Vagina (tissue), 2 donors: Measurements from ENCODE around the gene EML6. TPM values are rescaled to one million over a fixed set of nuclear protein-coding genes. Genes with fewer than 3 reads are reported as not detected.

Experiments
- DNase-seq, 2 donors: peaks; one replicate each; pipeline ENCODE4 v3.0.0-alpha.2; 2017; ENCODE audit errors: extremely low spot score in 2 of 2
- H3K27ac ChIP-seq: fragments of 200-600 bp; sonication (generic); one replicate; pipeline ENCODE4 v1.5.1; 2019
- H3K27me3 ChIP-seq: fragments of 200-600 bp; sonication (generic); one replicate; pipeline ENCODE4 v1.5.1; 2019
- H3K36me3 ChIP-seq, 2 donors: fragments of 200-600 bp; sonication (generic); one replicate each; pipeline ENCODE4 v1.5.1; 2017 to 2019
- H3K4me1 ChIP-seq: fragments of 200-600 bp; sonication (generic); one replicate; pipeline ENCODE4 v1.5.1; 2019
- H3K4me3 ChIP-seq, 2 donors: fragments of 200-600 bp; sonication (generic); 1 replicate in 1 of 2; 2 replicates in 1 of 2; pipeline ENCODE4 v1.5.1; 2016 to 2019
- H3K9me3 ChIP-seq: fragments of 200-600 bp; sonication (generic); one replicate; pipeline ENCODE4 v1.5.1; 2019
- POLR2A ChIP-seq, 2 donors: fragments of 450-650 bp; IDR thresholded peaks; one replicate each; pipeline ENCODE4 v1.6.1; 2017; ENCODE audit warnings: antibody characterized with exemption in 2 of 2, mild to moderate bottlenecking in 2 of 2, moderate library complexity in 2 of 2
- POLR2AphosphoS5 ChIP-seq, 2 donors: sonication (generic); formaldehyde crosslinking; IDR thresholded peaks; one replicate each; pipeline ENCODE4 v1.9.0; 2017; ENCODE audit warnings: antibody characterized with exemption in 2 of 2, mild to moderate bottlenecking in 2 of 2, low read depth in 1 of 2; ENCODE audit not compliant: insufficient read depth in 1 of 2
- intact Hi-C: fragments of 100-400 bp; cut with DNase I; formaldehyde crosslinking; loops from one replicate; pipeline ENCODE4 v1.15.1; 2023
- total RNA-seq: library from RNA; depleted of rRNA; stranded (reverse); fragments of >200 nt; gene quantifications from one replicate; pipeline ENCODE4 v1.2.3, GENCODE V29; 2016
- TF ChIP-seq, protein P1 (sequence below), 3 experiments: fragments of 450-650 bp in 2 of 3; fragments of 200-600 bp in 1 of 3; sonication (generic) in 1 of 3; IDR thresholded peaks; one replicate each; pipeline ENCODE4 v1.5.1; 2017 to 2019; ENCODE audit warnings: antibody characterized with exemption in 3 of 3, mild to moderate bottlenecking in 2 of 3, moderate library complexity in 2 of 3

Gene EML6
- total RNA-seq, 1 donor from 2014 or later = 1.7 TPM

DNA sequence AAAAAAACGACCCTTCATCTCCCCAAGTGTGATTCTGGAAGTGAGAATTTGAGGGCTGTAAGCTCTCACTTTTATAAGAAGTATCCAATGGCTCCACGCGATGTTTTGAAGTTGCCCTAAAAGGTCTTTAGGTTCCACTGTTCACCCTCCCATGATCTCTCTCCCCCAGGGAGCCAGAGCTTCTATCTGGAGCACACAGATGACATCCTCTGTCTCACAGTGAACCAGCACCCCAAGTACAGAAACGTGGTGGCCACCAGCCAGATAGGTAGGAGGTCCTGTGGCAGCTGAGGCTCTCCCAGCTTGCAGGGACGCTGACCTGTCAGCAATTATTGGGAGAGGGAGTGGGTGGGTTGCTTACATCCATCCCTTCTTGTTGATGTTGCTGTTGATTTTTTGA lies 229.0 kb downstream of the EML6 start:
- Histone ChIP-seq H3K27me3 (no peaks in the 10 kb centered on the region), H3K36me3 (no peaks in the 10 kb centered on the region), H3K4me1 (peaks cover 27% of the 10 kb centered on the region), H3K9me3 (no peaks in the 10 kb centered on the region), H3K27ac (no peak overlapping the region), H3K4me3 (no peak overlapping the region)
- no peak for DNase-seq
- TF ChIP-seq, protein P1, sequence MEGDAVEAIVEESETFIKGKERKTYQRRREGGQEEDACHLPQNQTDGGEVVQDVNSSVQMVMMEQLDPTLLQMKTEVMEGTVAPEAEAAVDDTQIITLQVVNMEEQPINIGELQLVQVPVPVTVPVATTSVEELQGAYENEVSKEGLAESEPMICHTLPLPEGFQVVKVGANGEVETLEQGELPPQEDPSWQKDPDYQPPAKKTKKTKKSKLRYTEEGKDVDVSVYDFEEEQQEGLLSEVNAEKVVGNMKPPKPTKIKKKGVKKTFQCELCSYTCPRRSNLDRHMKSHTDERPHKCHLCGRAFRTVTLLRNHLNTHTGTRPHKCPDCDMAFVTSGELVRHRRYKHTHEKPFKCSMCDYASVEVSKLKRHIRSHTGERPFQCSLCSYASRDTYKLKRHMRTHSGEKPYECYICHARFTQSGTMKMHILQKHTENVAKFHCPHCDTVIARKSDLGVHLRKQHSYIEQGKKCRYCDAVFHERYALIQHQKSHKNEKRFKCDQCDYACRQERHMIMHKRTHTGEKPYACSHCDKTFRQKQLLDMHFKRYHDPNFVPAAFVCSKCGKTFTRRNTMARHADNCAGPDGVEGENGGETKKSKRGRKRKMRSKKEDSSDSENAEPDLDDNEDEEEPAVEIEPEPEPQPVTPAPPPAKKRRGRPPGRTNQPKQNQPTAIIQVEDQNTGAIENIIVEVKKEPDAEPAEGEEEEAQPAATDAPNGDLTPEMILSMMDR (IDR thresholded peaks at IDR 0.05) = no peak
- no peak for TF ChIP-seq POLR2AphosphoS5 (IDR thresholded peaks at IDR 0.05; ENCODE audit: insufficient read depth in 1 of 2, low read depth in 1 of 2)
- TF ChIP-seq POLR2A (IDR thresholded peaks at IDR 0.05) = no peak
- intact Hi-C loops = no loop called here

DNA sequence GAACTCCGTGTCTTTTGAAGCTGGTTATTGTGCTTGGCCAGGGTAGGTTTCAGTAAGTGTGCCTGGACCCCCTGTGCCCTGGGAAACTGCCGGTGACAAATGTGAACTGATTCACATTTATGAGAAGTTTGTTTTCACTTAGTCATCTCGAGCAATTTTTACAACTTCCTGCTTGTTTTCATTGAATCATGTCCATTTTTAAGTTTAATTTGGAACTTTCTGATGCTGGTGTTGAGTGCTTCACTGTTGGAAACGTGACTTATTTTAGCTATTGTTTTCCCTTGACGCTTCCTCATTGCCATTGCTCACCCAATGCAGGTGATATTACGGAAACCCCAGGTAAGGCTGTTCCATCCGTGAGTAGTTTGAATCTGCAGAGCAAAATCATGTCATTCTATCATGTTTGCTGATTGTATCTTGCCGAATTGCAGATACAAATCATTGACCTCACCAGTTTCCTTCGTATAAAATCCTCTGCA lies 229.6 kb downstream of the EML6 start:
- no peak overlapping the region for H3K4me3 ChIP-seq
- TF ChIP-seq POLR2A (IDR thresholded peaks at IDR 0.05) = no peak
- TF ChIP-seq, protein P1 (IDR thresholded peaks at IDR 0.05) = no peak
- no peak for TF ChIP-seq POLR2AphosphoS5 (IDR thresholded peaks at IDR 0.05; ENCODE audit: insufficient read depth in 1 of 2, low read depth in 1 of 2)
- no peak overlapping the region for H3K27ac ChIP-seq
- intact Hi-C loops = no loop called here
- no peaks in the 10 kb centered on the region for H3K9me3 ChIP-seq
- no peak for DNase-seq
- no peaks in the 10 kb centered on the region for H3K36me3 ChIP-seq
- no peaks in the 10 kb centered on the region for H3K27me3 ChIP-seq
- H3K4me1 ChIP-seq = peaks cover 21% of the 10 kb centered on the region

DNA sequence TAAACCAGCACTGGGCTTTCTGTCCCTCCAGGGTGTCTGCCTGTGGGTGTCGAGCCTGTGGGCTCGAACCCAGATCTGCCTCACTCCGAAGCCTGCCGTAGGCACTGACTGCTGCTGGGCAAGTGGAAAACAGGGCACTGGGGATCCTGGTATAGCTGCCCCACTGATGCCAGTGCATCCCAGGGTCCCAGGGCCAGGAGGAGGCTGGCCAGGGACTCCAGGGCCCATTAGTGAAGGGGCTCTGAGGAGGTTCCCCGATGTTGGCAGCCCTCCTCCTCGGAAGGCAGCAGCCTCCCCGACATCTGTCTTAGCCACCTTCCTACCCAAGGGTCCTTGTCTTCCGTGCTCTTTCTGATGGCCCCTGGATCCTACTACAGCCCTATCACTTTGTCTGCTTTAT lies 230.7 kb downstream of the EML6 start:
- Histone ChIP-seq H3K36me3 (no peaks in the 10 kb centered on the region), H3K27ac (no peak overlapping the region), H3K9me3 (no peaks in the 10 kb centered on the region), H3K4me3 (no peak overlapping the region), H3K4me1 (peaks cover 10% of the 10 kb centered on the region), H3K27me3 (no peaks in the 10 kb centered on the region)
- no peak for TF ChIP-seq POLR2AphosphoS5 (IDR thresholded peaks at IDR 0.05; ENCODE audit: insufficient read depth in 1 of 2, low read depth in 1 of 2)
- no peak for TF ChIP-seq POLR2A (IDR thresholded peaks at IDR 0.05)
- TF ChIP-seq, protein P1 (IDR thresholded peaks at IDR 0.05) = no peak
- DNase-seq = no peak
- intact Hi-C loops = no loop called here

DNA sequence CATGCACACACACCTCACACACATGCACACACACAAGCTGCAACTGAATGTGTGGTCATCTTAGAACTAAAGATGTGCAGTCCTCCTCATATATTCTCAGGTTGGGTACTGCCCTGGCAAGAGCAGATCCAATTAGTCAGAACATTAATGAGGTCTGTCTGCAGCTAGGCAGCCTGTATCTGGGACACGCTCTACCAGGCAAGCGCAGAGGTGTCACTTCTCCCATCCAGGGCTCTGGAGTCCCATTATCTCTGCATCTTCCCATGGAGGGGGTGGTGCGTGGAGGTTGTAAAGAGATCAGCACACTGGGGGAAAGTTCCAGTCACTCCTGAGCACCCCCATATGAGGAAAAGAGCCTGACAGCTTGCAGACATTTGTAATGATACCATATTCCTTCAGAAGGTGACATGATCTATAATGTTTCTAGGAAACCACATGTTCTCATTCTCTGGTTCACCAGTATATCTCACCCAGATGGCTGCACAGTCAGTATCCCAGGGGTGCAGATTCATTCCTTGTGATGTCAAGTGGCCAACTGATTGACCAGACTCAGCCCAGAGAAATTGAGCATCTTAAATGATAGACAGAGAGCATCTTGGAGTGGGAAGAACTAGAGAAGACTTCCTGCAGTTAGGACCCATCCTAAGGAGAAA lies 231.4 kb downstream of the EML6 start:
- intact Hi-C loops = no loop called here
- H3K4me3 ChIP-seq = no peak overlapping the region
- no peak for TF ChIP-seq POLR2AphosphoS5 (IDR thresholded peaks at IDR 0.05; ENCODE audit: insufficient read depth in 1 of 2, low read depth in 1 of 2)
- no peak for TF ChIP-seq POLR2A (IDR thresholded peaks at IDR 0.05)
- TF ChIP-seq, protein P1 (IDR thresholded peaks at IDR 0.05) = no peak
- H3K27me3 ChIP-seq = no peaks in the 10 kb centered on the region
- no peak for DNase-seq
- no peak overlapping the region for H3K27ac ChIP-seq
- H3K9me3 ChIP-seq = no peaks in the 10 kb centered on the region
- no peaks in the 10 kb centered on the region for H3K36me3 ChIP-seq
- peaks cover 7% of the 10 kb centered on the region for H3K4me1 ChIP-seq

DNA sequence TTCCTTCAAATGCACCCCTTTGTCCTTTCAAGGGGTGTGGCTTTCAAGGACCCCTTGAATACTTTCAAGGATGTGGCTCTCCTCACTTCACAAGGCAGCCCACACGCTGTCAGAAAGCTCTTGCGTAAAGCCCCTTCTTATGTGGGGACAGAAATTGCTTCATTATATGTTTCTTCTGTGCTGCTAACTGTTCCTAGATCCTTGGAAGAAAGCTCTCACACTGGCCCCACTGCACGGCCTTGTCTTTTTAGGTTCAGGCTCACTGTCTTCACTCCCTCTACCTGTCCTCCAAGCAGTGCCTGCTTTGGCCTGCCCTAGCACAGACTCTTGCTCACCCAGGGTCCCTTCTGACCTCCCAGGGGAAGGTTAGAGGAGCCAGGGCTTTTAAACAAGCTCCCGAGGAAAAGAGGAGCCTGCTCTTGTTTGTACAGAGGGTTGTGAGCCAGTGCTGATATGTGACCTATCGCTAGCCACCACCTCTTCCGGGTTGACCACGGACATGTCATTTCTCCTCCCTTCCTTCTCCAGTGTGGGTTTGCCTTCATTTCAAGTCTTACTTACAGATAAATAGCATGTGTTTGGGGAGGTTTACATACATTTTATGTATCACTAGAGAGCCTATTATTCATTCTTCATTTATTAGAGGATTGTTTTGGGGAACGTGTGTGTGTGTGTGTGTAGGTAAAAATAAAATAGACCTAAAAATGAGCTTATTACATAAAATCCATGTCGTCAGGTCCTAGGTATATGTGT lies 232.1 kb downstream of the EML6 start:
- Histone ChIP-seq H3K27me3 (no peaks in the 10 kb centered on the region), H3K36me3 (no peaks in the 10 kb centered on the region), H3K9me3 (no peaks in the 10 kb centered on the region), H3K4me3 (no peak overlapping the region), H3K27ac (no peak overlapping the region), H3K4me1 (peaks cover 7% of the 10 kb centered on the region)
- no peak for DNase-seq
- TF ChIP-seq POLR2AphosphoS5 (IDR thresholded peaks at IDR 0.05; ENCODE audit: insufficient read depth in 1 of 2, low read depth in 1 of 2) (no peak), POLR2A (IDR thresholded peaks at IDR 0.05) (no peak)
- TF ChIP-seq, protein P1 (IDR thresholded peaks at IDR 0.05) = no peak
- intact Hi-C loops = no loop called here
